ENCODE results near the gene ZBTB20.

The ZBTB20 gene

GRCh38 chr3:114674036-114674435 is 473.1 kb downstream of the ZBTB20 start:
- POLR2A ChIA-PET (ENCODE audit: low non-redundant PET), result no interaction called here
- no peak overlapping the region for H3K27ac ChIP-seq
- no peak for TF ChIP-seq CTCF (conservative IDR thresholded peaks at IDR 0.05; ENCODE audit: low read depth)
- CTCF ChIA-PET, result interaction anchor here (0.6 kb wide), 1 partner anchor 21 kb away, joined by 3 read pairs; no protein-coding TSS in a partner anchor
- DNase-seq (ENCODE audit: low spot score), result no peak

GRCh38 chr3:114673481-114673880 is 473.6 kb downstream of the ZBTB20 start:
- no peak for TF ChIP-seq CTCF (conservative IDR thresholded peaks at IDR 0.05; ENCODE audit: low read depth)
- no peak overlapping the region for H3K27ac ChIP-seq
- ChIA-PET POLR2A (ENCODE audit: low non-redundant PET) (no interaction called here), CTCF (no interaction called here)
- DNase-seq (ENCODE audit: low spot score), result no peak

DNA sequence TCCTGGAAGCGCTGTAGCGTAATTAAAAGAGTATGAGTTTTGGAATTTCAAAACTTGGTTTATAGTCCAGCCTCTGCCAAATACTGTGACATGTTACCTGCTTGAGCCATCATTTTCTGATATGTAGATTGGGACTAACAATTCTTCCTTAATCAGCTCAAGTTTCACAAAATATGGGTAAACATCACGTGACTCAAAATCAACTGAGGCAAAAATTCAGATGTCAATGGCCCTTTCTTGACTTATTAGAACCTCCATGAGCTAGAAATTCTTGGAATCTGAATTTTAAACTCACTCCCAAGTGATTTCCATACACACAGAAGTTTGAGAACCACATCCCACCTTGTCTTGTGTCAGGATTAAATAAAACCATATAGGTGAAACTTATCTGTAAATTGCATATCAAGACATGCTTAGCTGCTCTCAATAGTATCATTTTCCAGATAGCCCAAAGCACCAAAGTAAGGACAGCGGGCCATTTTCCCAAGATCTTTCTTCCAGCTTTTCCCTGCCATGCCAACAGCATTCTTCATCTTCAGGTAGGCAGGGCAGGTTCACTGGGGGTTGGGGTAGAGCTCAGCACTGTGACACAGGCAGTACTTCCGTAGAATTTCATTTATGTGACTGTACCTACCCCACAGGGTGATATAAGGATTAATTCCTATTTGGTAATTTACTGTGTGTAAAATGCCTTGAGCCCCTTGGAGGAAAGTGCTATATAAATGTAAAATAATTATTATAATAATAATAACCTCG is 474.2 kb downstream of the ZBTB20 start:
- ChIA-PET POLR2A (ENCODE audit: low non-redundant PET) (no interaction called here), CTCF (interaction anchor here (0.7 kb wide), 1 partner anchor 47 kb away, joined by 4 read pairs; no protein-coding TSS in a partner anchor)
- DNase-seq (ENCODE audit: low spot score), result no peak
- H3K27ac ChIP-seq, result no peak overlapping the region
- TF ChIP-seq CTCF (conservative IDR thresholded peaks at IDR 0.05; ENCODE audit: low read depth), result no peak

DNA sequence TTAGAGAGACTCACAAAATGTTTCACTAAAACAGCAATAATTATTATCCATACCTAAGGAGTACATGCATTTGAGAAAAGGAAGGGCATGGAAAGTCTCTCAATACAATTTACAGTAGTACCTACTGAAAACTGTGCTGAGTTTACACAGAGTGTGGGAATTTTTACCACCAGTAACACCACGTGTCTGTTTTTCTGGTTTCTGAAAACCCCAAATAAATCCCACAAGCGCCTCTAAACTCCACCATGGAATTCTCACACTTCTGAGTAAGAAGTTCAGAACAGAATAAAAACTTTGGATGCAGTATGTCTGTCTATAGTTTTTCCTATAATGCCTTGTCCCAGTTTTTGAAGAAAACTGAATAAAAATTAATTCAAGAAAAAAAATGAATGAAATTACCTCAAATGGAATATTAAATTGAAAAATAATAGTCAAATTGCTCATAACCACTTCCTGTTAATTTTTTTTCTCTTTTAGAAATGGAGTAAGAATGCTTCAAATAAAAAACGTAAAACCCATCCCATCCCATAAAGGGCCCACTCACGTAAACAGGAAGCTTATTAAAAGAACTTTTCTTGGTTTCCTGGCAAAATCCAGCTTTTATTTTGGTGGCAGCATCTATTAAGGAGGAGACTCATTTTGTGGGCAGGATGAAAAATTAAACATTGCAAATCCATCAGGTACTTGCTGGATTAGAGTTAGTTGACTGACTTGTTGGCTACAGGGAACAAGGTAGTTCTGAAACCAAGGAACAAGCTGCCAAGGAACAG is 475.2 kb downstream of the ZBTB20 start:
- ChIA-PET POLR2A (ENCODE audit: low non-redundant PET) (no interaction called here), CTCF (interaction anchor here (0.7 kb wide), 1 partner anchor 46 kb away, joined by 4 read pairs; no protein-coding TSS in a partner anchor)
- no peak for TF ChIP-seq CTCF (conservative IDR thresholded peaks at IDR 0.05; ENCODE audit: low read depth)
- no peak overlapping the region for H3K27ac ChIP-seq
- DNase-seq (ENCODE audit: low spot score), result no peak

GRCh38 chr3:114669614-114670013 is 477.5 kb downstream of the ZBTB20 start:
- no peak for TF ChIP-seq CTCF (conservative IDR thresholded peaks at IDR 0.05; ENCODE audit: low read depth)
- H3K27ac ChIP-seq, result no peak overlapping the region
- no peak for DNase-seq (ENCODE audit: low spot score)
- POLR2A ChIA-PET (ENCODE audit: low non-redundant PET), result no interaction called here
- CTCF ChIA-PET, result interaction anchor here (0.6 kb wide), 1 partner anchor 285 kb away, joined by 5 read pairs; no protein-coding TSS in a partner anchor

GRCh38 chr3:114668099-114668498 is 479.0 kb downstream of the ZBTB20 start:
- ChIA-PET POLR2A (ENCODE audit: low non-redundant PET) (no interaction called here), CTCF (no interaction called here)
- no peak for TF ChIP-seq CTCF (conservative IDR thresholded peaks at IDR 0.05; ENCODE audit: low read depth)
- no peak overlapping the region for H3K27ac ChIP-seq
- no peak for DNase-seq (ENCODE audit: low spot score)

Data from RWPE1 (cell line).